GM18868 (cell line): ENCODE results near the gene APEX1.

Experiments
- ATAC-seq: cut with Tn5 transposase; IDR thresholded peaks from one replicate; pipeline ENCODE4 v1.9.1; 2021; ENCODE audit warnings: mild to moderate bottlenecking, moderate library complexity; ENCODE audit not compliant: unreplicated experiment

APEX1 gene

DNA sequence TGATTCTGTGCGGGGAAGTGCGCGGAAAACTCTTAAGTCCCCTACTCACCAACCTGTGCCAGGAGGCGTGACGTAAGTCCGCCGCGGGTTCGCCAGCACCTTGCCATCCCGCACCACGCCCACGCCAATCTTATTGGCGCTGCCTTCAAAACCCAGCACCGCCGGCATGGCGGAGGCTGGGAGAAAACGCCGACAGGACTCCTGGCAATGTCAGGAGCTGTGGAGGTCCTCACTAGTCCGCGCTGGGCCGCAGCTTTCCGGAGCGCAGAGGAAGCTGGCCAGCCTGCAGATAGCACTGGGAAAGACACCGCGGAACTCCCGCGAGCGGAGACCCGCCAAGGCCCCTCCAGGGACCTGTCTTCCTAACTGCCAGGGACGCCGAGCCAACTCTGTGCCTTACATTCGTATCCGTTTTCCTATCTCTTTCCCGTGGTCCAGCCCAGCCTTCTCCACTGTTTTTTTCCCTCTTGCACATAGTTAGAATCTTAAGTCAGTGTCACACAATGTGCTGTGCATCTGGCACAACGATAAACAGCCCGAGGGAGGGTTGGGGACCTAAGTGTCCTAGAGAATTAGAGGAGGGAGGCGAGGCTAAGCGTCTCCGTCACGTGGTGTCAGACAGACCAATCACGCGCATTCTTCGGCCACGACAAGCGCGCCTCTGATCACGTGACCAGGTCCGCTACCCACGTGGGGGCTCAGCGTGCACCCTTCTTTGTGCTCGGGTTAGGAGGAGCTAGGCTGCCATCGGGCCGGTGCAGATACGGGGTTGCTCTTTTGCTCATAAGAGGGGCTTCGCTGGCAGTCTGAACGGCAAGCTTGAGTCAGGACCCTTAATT lies at the start of gene APEX1, which contains the start of gene OSGEP:
Gene APEX1, plus strand, starts transcription at position 711 of the 839 bp plus-strand sequence. CDS start 420 bp downstream, outside the sequence.
Gene OSGEP, minus strand, starts transcription at position 297 of the 839 bp plus-strand sequence. Its CDS starts 129 bp downstream, at position 168.
- peak; percentile 85 for ATAC-seq

DNA sequence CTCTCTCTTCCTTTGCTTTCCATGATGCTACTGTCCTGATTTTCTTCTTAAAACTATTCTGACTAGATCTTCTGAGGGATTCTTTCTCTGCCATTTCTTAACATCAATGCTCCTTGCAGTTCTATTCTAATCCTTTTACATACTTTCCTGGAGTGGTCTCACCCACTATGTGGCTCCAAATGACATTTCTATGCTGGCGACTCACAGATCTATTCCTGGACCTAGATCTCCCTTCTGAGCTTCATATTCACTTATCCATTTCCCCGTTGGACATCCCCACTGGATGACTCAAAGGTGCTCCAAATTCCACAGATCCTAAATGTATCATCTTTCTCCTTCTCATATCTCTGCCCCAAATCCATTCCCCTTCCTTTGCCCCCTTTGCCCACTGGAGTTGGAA lies 45.8 kb upstream of the APEX1 start:
- ATAC-seq, result no peak

DNA sequence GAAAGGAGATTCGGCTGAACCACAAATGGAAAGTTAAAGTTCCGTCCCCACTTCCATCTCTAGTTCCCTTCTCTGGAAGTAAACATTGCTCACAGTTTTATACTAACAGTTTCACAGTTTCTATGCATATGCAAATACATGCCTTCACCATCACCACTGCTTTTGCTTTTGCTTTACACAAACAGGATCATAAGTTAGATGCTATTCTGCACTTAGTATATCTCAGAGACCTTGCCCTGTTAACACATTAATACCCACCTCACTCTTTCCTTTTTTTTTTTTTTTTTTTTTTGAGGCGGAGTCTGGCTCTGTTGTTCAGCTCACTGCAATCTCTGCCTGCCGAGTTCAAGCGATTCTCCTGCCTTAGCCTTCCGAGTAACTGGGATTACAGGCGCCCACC lies 42.6 kb upstream of the APEX1 start:
- peak; percentile 34 for ATAC-seq

DNA sequence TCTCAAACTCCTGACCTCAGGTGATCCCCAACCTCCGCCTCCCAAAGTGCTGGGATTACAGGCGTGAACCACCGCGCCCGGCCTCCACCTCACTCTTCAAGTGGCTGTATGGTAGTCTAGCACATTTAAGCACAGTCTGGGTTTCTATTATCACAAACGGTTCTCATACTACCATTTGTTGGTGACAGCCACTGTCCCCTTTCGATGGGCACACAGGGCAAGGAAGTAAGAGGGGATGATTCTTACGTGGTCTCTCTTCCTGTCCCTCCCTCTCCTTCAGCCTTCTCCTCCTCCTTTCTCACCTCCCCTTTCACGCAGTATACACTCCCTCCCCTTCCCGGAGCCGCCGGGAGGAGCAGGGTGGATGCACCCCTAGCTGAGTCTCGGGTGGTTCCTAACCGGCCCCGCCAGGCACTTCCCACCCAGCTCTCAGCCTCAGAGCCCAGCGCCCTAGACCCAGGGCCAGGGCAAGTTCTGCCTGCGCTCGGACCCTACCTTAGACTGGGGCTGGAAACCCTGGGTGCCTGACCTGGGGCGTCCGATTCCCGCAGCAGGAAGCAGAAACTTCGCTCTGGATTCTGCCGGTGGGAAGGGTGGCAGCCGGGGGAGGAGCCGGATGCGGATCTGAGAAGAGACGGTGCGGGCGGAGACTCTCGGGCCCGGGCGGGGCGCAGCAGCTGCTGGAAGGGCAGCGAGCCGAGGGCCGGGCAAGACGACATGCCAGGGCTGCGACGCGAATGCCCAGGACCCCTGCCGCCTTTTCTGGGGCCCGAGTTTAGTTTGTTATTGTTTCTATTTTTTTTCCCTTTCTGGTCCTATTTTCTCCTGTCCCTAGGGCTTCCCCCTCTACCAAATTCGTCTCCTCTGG lies 41.9 kb upstream of the APEX1 start, which contains the start of gene TEP1:
Gene TEP1, minus strand, starts transcription at position 626 of the 868 bp plus-strand sequence. CDS start 5,062 bp downstream, outside the sequence.
- peak; percentile 80 for ATAC-seq

DNA sequence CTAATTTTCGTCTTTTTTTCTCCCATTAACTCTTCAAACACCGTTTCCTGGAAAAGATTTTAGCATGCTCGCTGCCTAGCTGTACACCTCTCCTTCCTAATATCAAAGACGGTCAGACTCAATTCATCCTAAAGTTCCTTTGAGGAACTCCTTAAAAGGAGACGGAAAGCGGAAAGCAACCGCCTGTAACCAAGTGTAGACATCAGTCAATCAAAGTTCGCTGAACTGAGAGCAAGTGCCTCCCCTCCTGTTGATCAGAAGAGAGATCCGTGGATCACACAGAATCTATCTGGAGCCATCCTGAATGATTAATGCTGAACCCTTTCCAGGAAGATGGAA lies 41.3 kb upstream of the APEX1 start:
- ATAC-seq, result peak; percentile 48

DNA sequence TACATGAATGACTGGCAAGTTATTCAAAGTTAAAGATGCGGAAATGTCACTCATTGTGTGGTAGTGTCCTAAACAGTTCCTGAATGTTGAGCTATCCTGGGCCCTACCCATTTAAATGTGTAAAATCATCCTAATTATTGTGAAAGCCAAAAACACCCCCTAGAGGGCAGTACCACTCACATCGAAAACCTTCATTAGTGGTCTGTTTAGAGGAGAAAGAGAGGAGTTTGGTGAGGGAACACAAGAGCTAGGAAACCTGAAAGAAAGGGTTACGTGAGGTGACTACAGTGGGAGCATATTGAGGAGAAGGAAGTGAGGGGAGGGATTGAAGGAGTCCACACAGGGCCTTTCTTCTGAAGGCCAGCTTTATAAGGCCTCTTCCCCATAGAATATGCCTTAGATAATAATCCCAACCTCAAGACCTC lies 39.2 kb upstream of the APEX1 start:
- peak; percentile 54 for ATAC-seq

DNA sequence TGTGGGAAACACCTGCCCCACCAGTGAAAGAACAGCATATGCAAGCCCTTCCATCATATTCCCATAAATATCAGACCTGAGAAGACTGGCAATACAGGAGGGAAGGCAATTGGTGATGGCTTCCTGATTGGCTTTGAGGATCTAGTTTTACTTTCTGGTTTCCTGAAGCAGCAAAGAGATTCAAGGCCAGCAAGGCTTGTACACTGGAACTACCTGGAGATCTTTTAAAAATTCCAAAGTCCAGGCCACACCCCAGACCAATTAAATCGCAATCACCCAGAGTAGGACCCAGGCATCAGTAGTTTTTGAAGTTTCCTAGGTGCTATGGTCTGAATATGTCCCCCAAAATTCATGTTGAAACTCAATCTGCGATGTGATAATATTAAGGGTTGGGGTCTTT lies 38.8 kb upstream of the APEX1 start:
- ATAC-seq, result no peak

DNA sequence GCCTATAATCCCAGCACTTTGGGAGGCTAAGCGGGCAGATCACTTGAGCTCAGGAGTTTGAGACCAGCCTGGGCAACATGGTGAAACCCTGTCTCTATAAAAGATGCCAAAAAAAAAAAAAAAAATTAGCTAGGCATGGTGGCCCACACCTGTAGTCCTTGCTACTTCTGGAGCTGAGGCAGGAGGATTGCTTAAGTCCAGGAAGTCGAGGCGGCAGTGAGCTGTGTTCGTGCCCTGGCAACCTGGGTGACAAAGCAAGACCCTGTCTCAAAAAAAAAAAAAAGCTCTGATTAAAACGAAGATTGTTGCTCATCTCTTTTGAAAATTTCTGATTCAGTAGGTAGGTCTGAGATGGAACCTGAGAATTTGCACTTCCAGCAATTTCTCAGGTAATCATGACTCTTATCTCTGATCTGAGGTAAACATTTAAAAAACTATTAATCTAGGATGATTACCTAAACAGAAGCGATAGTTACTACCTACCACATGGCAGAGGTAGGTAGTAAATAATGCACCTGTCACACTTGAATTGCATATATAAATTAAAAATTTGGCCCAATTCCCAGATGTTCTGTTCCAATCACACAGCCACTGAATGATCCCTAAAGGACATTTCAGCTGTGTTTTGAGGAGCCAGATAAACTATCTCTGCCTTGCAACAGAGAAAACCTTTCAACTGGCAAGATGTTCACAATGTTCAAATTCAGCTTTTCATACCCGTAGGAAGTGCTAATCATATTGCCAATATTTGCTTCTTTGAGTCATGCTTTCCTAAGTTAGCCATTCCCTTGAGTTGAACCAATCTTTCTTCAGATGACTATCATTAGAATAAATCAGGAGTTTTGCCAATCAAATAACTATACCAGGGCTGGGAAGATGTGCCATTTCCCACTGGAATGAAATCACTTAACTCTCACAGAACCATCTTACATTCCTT lies 37.5 kb upstream of the APEX1 start:
- ATAC-seq, result no peak

DNA sequence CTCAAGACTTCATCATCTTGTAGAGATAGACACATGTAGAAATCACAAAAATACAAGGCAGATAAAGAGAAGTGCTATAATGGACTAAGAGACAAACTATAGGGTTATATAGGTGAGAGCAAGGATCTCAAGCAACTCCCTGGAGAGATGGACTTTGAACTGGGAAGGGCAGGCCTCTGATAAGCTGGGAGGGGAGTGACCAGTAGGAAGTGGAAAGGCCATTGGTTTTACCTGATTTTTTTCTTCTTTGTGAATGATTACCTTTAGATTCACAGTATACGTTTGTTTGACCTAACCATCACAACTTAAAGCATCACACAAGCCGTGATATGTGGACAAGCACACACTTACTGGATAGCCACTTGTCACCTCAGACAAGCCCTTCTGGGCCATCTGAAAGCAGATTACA lies 36.5 kb upstream of the APEX1 start:
- no peak for ATAC-seq

DNA sequence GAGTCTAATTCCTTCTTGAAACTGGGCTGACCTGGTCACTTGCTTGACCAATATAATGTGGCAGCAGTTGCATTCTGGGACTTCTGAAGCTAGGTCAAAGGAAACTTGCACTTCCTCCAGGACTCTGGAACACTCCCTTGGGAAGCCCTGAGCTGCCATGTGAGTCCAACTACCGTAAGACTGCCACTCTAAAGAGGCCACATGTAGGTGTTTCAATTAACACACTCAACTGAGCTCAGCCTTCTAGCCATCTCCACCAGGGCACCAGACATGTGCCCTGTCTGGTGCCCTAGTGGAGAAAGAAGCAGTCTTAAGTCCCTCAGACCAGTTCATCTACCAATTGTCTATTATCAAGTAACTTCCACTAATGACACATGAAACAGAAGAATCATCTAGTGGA lies 35.6 kb upstream of the APEX1 start:
- no peak for ATAC-seq

DNA sequence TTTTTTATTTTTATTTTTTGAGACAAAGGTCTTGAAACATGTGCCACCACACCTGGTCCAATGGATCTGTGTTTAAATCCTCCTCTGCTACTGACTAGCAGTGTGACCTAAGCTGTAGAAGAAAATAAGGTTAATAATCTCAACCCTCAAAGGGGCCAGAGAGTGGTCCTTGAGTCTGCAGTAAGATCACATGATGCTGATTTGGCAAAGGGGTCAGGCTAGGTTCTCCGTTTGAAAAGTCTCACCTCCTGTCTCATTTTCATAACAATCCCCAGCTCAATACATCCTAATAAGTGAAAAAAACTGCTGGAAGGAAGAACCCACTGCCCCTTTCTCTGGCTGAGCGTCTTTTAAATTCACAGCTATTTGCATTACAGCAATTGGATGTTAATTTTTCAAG lies 33.8 kb upstream of the APEX1 start:
- ATAC-seq, result no peak

DNA sequence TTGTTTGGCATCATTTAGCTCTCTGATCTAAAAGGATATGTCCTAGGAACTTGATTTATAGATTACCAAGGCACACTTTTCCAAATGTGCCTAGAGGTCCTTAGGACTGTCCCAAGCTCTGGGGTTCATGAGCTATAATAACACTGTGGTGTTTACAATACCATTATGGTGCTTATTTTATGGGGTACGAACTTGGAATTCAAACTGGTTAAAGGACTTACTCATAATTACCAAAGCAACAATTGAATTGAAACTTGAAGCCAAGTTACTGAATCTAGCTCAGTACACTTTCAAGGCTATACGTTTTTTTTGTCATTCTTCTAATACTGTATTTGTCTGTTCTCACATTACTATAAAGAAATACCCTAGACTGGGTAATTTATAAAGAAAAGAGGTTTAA lies 32.1 kb upstream of the APEX1 start:
- no peak for ATAC-seq

DNA sequence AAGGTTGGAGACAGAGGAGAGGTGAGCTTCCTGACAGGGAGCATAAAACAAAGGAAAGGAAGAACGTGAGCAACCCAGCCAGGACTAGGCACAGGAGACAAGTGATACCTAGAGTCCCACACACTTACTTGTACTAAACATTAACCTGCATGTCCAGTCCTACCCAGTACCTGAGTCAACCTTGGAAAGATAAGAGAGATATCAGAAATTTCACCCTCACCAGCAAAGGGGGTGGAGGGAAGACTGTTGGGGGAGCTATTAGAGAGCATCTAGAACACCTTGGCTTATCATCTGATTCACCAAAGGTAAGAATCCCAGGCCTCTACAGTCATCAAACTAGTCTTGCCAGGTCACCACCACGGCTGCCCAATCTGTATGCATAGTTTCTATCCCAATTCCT lies 30.2 kb upstream of the APEX1 start:
- ATAC-seq, result no peak

DNA sequence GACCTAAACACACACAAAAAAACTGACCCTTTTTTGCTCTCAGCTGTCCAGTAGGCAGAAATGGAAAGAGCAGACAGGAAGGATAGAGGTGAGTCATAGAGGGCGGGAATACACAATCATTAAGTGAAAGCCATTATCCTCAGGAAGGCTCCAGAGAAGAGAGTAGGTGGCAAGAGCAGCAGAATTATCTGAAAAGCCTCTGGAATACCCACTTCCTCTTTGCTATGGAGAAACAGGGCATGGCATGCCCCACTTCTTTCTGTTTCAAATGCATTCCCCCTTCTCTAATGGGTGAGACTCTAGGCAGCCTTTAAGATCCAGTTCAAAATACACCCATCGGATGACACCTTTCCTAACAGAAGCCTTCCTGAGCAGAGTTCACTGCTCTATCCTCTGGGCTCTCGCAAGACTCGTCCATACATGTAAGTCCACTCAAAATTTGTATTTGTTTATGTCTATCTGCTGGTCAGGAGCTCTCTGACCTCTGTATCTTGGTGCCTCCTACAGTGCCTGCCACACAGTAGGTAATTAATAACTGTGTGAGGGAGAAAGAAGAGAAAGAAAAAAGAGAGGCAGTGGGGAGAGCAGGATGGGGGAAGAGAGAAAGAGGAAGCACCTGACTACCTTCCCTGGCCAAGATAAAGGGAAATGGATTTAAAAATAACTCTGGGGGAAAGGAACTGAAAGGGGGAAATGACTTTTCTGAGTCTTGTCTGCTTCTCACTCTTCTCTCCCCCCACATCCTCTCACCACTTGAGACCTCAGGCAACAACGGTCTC lies 27.6 kb upstream of the APEX1 start:
- ATAC-seq, result peak; percentile 86

DNA sequence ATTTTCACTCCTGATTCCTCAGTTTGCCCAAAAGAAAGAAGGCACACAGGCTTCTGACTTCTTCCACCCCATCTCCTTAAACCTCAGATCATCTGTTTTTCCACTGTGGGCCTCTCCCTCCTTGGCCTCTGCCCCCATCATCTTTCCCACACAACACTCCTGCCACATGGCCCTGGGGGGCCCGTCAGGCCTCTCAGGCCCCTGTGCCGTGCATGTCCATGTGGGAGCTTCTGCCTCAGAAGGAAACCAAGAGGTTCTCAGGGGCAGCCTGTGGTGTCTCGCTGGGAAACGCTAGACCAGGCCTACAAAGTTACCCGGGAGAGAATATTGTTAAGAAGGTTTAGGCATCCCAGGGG lies 27.0 kb upstream of the APEX1 start:
- peak; percentile 37 for ATAC-seq

DNA sequence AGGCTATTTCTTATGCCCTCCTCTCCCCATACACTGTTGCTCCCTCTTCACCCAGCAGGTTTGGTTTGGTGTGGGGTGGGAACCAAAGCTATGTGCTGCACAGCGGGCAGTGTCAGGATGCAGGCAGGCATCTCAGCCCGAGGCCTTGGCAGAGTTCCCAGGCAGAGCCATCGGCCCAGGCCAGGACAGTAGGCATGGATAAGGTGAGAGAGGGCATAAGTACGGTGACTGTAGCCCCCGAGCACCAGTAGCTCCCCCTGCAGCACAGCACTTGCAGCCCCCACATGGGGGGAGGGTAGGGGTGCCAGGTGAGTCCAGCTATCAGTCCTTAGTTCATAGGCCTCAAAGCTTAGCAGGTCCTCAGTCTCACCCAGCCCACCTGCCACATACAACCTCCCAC lies 26.2 kb upstream of the APEX1 start:
- ATAC-seq, result no peak

DNA sequence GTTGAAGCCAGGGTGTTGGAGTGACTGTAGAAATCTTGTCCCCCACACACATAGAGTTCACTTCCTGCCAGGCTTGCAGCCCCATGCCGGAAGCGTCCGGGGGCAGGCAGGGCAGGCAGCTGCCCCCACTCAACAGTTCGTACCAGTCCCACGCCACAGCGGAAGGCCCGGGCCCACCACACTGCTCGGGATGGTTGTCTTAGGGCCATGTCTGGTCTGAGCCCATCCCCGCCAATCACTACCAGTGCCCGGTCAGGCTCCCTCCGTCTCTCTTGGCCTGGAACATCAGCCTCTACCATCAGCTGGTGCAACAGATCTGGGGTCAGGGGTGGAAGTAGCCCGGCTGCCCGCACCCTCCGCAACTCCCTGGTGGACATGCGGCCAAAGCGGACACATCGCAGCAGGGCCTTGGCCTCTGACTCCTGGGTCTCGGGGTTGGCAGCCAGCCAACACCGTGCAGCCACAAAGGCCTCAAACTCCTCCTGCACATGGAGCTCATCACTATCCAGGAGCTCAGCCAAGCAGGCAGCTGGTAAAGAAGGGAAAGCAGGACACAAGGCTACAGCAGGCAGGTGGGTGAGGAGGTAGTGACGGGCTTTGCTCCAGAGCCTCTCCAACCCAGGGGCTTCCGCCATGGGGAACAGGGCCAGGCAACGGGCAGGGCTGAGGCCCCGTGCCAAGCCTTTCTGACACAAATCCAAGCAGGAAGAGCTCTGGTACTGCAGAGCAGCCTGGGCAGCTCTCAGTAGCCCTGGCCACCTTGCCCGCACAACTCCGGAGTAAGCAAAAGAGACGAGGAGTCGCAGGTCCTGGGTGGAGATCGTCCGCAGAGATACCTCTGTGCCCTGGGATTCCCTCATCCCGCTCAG lies 25.0 kb upstream of the APEX1 start:
- ATAC-seq, result no peak

DNA sequence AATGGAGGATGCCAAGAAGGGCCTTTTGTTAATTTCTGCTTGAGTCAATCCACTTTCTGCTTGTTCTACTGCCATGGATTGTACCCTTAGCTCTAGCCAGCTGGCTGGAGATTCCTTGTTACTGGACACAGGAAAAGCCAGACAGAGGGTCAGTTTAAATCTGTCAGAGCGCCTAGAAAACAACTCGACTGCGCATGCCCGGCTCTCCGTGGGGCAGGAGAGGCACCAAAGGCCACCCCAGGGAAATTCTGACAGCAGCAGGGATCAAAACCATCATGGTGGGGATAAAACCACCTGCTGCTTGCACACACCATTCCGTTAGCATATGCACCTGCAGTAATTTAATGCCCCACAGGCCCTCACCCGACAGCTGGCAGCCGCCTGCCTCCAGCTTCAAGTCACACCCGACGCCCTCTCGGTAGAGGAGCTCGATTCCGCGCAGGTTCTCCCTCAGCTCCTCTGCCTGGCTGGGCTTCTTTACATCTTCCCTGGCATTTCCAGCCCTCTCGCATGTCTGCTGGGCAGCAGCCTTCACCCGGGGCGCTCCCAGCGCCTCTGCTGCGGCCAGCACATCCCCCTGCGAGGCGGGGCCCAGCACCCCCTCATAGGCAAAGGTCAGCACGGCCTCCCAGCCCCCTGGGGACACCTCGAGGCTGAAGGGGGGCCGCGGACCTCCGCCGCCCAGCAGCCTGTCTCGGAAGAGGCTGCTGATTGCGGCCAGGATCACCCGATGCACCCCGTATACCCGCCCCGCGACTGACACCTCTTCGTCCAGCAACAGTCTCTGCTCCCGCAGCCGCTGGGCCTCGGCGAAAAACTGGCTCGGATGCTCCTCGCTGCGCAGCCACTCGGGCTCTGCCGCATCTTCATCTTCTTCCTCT lies 20.1 kb upstream of the APEX1 start:
- ATAC-seq, result no peak
